Stimulated activated CD8-positive, alpha-beta memory T cell treated with anti-CD3 and anti-CD28 coated beads, Interleukin-15, amount 100 ng/mL, for 48 hours (primary cell): ENCODE measurements around the gene RTTN.
"Not testable (repeated sequence)": the region's sequence is repeated elsewhere in the genome, so short reads cannot be mapped to it uniquely, and the experiment has no call there.

Experiments used
- DNase-seq, 2 donors: peaks; one replicate each; pipeline ENCODE4 v3.0.0-alpha.2; 2020; ENCODE audit warnings: low read depth in 2 of 2

RTTN gene

GRCh38 chr18:69980982-69981804 is 224.3 kb downstream of the RTTN start:
- no peak for DNase-seq

GRCh38 chr18:69980509-69980908 is 225.0 kb downstream of the RTTN start:
- DNase-seq = no peak

DNA sequence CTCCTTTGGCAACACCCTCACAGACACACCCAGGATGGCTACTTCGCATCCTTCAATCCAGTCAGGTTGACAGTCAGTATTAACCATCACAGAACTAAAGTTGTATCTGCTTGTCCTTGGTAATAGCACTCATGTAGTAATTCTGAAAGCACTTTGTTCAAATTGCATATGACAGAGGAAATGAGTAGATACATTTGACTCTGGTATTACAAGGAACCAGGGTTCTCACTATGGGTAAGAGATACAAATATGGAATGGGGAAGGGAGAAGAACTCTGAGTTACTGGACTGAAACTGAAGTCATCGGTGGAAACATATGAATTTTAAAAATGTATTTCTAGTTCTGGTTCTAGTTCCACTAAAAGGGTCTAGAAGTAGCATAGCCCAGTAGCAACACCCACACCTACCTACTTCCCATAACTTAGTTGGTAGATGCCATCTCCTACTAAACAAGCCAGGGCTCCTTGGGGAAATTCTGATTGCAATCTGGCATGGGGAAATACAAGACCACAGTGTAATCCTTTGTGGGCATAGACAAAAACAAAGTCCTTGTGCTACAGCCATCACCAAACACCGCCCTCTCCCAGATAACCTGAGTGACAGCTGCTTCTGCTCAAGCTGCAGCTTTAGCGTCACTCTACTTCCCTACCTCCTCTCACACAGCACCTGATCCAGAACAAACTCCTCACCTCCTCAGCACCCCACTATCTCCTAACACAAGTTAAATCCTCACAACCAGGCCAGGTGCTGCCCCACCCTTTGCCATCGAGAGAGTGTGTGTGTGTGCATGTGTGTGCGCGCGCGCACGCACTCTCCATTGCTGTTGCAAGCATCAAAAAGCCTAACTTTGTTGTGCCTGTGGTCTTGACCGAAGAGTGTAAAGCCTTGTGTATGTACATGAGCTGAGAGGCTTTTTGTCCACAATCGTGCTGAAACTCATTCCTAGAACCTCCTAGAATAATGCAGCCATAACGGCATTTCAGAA is 226.5 kb downstream of the RTTN start:
- no peak for DNase-seq

- DNase-seq = not testable (repeated sequence)
These were observed 230.2 kb downstream of the RTTN start for GRCh38 chr18:69975294-69975693.

DNA sequence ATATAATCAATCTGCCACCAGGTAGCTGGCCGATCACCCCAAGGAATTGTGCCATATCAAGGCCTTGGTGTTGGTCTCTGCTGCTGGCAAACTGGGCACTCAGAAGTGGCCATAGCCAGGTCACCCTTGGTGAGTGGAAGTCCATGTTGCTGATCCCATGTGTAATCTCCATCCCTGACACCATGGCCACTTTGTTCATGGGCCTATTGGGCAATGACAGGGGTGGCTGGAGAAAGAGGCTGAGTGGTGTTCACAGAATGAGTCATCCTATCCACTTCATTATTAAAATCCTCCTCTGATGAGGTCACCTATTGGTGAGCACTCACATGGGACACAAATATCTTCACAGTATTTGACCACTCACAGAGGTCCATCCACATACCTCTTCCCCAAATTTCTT is 231.1 kb downstream of the RTTN start:
- DNase-seq = no peak

GRCh38 chr18:69969491-69969890 is 236.0 kb downstream of the RTTN start:
- DNase-seq = no peak

DNA sequence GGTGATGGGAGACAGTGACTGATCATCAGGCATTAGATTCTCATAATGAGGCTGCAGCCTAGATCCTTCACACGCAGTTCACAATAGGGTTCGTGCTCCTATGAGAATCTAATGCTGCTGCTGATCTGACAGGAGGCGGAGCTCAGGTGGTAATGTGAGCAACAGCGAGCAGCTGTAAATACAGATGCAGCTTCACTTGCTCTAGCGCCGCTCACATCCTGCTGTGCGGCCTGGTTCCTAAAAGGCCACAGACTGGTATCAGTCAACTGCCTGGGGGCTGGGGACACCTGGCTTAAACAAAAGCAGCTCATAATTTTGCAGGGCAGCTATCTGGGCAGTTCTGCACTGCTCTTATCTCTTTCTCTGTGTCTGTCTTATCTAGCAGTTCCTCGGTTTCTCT is 237.4 kb downstream of the RTTN start:
- DNase-seq = no peak

DNA sequence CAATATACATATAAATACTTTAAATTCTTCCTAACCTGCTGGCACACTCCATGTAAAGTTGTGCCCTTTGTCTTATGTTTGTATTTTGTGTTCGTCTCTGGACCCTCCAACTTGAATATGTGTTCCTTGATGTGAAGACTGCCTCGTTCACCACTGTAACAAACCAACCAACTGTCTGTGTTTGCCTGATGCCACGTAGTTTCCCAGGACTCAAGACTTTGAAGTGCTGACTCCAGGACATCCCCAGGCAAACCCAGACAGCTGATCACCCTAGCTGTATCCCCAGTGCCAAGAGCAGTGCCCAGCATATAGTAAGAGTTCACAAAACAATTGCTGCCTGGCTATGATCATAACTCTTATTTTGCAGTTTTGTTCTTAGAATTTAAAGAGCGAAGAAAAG is 242.3 kb downstream of the RTTN start:
- DNase-seq = no peak

GRCh38 chr18:69961718-69962117 is 243.8 kb downstream of the RTTN start:
- DNase-seq = no peak

GRCh38 chr18:69958422-69958821 is 247.1 kb downstream of the RTTN start:
- DNase-seq = no peak

- DNase-seq = no peak
These were observed 247.7 kb downstream of the RTTN start for GRCh38 chr18:69957747-69958146.

- no peak for DNase-seq
These were observed 248.5 kb downstream of the RTTN start for GRCh38 chr18:69956665-69957620.

DNA sequence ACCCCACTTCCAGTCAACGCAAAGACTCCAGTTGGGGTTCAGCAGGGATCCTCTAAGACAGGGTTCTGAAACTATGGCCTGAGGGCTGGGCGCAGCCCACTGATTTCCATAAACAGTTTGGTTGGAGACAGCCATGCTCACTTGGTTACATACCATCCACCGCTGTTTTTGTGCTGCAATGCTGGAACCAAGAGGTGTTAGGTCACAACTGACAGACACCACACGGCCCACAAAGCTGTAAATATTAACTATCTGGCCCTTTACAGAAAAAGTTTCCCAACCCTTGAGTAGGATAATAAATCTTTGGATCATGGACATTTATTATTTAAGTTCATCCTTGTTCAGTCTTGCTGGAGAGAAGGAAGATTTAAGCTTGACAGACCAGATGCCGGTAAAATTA is 249.4 kb downstream of the RTTN start:
- no peak for DNase-seq

- DNase-seq = no peak
These were observed 250.6 kb downstream of the RTTN start for GRCh38 chr18:69954719-69955480.

DNA sequence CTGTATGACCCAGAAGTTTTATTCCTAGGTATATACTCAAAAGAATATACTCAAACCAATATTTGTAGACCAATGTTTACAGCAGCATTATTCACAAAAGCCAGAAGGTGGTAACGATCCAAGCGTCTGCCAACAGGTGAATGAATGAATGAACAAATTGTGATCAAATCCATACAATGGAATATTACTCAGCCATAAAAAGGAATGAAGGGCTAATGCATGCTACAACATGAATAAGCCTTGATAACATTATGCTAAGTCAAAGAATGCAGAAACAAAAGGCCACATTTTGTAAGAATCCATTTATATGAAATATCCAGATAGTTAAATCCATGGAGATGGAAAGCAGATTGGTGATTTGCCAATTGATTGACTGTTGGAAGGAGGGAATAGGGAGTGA is 252.3 kb downstream of the RTTN start:
- DNase-seq = no peak
